HL-60 (cell line): ENCODE data around the gene HS6ST3.

Source experiments
- GABPA ChIP-seq: IDR thresholded peaks from 2 replicates; pipeline ENCODE4 v1.6.1; 2012; ENCODE audit warnings: low read depth
- POLR2AphosphoS5 ChIP-seq: IDR thresholded peaks from 2 replicates; pipeline ENCODE4 v1.6.1; 2012; ENCODE audit warnings: low read depth
- SPI1 ChIP-seq: IDR thresholded peaks from 2 replicates; pipeline ENCODE4 v1.6.1; 2012; ENCODE audit warnings: low read depth, mild to moderate bottlenecking, borderline replicate concordance
- TF ChIP-seq, protein P1 (sequence below): IDR thresholded peaks from one replicate; pipeline ENCODE4 v1.5.1; 2011; ENCODE audit warnings: low read length, control low read depth, inconsistent platforms; ENCODE audit not compliant: insufficient read depth
- TF ChIP-seq, protein P2 (sequence below): IDR thresholded peaks from 2 replicates; pipeline ENCODE4 v1.6.1; 2012; ENCODE audit warnings: low read depth; ENCODE audit not compliant: insufficient replicate concordance

DNA sequence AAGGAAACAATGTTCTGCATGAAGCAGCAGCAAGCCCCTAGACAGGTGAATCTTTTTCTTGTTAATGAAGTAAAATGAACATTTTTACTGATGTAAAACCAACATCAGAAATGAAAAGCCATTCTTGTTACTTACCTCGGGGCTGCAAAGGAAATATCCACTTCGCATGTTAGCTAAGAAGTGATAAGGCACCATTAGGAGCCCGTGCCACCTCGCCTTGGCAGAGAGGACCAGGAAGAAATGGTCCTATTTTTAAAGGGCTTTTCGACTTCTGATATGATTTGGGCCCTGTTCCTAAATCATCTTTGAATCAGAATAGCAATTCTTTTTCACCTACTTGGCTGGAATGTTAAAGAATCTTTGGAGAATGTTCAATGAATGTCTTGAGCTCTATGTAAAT, 721.1 kb downstream of the HS6ST3 start:
- TF ChIP-seq, protein P1, sequence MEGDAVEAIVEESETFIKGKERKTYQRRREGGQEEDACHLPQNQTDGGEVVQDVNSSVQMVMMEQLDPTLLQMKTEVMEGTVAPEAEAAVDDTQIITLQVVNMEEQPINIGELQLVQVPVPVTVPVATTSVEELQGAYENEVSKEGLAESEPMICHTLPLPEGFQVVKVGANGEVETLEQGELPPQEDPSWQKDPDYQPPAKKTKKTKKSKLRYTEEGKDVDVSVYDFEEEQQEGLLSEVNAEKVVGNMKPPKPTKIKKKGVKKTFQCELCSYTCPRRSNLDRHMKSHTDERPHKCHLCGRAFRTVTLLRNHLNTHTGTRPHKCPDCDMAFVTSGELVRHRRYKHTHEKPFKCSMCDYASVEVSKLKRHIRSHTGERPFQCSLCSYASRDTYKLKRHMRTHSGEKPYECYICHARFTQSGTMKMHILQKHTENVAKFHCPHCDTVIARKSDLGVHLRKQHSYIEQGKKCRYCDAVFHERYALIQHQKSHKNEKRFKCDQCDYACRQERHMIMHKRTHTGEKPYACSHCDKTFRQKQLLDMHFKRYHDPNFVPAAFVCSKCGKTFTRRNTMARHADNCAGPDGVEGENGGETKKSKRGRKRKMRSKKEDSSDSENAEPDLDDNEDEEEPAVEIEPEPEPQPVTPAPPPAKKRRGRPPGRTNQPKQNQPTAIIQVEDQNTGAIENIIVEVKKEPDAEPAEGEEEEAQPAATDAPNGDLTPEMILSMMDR = no peak
- TF ChIP-seq POLR2AphosphoS5 = no peak
- TF ChIP-seq, protein P2, sequence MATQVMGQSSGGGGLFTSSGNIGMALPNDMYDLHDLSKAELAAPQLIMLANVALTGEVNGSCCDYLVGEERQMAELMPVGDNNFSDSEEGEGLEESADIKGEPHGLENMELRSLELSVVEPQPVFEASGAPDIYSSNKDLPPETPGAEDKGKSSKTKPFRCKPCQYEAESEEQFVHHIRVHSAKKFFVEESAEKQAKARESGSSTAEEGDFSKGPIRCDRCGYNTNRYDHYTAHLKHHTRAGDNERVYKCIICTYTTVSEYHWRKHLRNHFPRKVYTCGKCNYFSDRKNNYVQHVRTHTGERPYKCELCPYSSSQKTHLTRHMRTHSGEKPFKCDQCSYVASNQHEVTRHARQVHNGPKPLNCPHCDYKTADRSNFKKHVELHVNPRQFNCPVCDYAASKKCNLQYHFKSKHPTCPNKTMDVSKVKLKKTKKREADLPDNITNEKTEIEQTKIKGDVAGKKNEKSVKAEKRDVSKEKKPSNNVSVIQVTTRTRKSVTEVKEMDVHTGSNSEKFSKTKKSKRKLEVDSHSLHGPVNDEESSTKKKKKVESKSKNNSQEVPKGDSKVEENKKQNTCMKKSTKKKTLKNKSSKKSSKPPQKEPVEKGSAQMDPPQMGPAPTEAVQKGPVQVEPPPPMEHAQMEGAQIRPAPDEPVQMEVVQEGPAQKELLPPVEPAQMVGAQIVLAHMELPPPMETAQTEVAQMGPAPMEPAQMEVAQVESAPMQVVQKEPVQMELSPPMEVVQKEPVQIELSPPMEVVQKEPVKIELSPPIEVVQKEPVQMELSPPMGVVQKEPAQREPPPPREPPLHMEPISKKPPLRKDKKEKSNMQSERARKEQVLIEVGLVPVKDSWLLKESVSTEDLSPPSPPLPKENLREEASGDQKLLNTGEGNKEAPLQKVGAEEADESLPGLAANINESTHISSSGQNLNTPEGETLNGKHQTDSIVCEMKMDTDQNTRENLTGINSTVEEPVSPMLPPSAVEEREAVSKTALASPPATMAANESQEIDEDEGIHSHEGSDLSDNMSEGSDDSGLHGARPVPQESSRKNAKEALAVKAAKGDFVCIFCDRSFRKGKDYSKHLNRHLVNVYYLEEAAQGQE = no peak
- TF ChIP-seq GABPA = no peak
- TF ChIP-seq SPI1 = no peak
